NB4 (cell line): ENCODE results near the gene FGF12.

ENCODE experiments used
- DNase-seq: peaks from one replicate; pipeline ENCODE4 v3.0.0; 2010; ENCODE audit warnings: low read depth
- H3K4me3 ChIP-seq: one replicate; pipeline ENCODE4 v1.5.1; 2011; ENCODE audit warnings: mild to moderate bottlenecking, low read depth, low read length, moderate library complexity
- CTCF ChIP-seq: IDR thresholded peaks from one replicate; pipeline ENCODE4 v1.5.1; 2012; ENCODE audit warnings: low read depth, low read length
- MYC ChIP-seq: IDR thresholded peaks from 2 replicates; pipeline ENCODE4 v1.6.1; 2011; ENCODE audit warnings: low read depth, low read length
- POLR2A ChIP-seq: IDR thresholded peaks from 2 replicates; pipeline ENCODE4 v1.6.1; 2011; ENCODE audit warnings: mild to moderate bottlenecking; ENCODE audit not compliant: insufficient read length; ENCODE audit errors: extremely low read depth
- TF ChIP-seq, protein P1 (sequence below): IDR thresholded peaks from 2 replicates; pipeline ENCODE4 v1.6.1; 2011; ENCODE audit warnings: low read depth, low read length

Gene FGF12

DNA sequence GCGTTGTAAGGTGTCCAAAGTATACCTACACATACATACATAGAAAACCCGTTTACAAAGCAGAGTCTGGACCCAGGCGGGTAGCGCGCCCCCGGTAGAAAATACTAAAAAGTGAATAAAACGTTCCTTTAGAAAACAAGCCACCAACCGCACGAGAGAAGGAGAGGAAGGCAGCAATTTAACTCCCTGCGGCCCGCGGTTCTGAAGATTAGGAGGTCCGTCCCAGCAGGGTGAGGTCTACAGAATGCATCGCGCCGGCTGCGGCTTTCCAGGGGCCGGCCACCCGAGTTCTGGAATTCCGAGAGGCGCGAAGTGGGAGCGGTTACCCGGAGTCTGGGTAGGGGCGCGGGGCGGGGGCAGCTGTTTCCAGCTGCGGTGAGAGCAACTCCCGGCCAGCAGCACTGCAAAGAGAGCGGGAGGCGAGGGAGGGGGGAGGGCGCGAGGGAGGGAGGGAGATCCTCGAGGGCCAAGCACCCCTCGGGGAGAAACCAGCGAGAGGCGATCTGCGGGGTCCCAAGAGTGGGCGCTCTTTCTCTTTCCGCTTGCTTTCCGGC is 318.6 kb downstream of the FGF12 start:
- DNase-seq, result no peak
- no peak overlapping the region for H3K4me3 ChIP-seq

GRCh38 chr3:192408007-192408646 is 319.2 kb downstream of the FGF12 start:
- H3K4me3 ChIP-seq, result no peak overlapping the region
- TF ChIP-seq CTCF (no peak), POLR2A (no peak)
- TF ChIP-seq, protein P1, sequence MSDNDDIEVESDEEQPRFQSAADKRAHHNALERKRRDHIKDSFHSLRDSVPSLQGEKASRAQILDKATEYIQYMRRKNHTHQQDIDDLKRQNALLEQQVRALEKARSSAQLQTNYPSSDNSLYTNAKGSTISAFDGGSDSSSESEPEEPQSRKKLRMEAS, result no peak
- DNase-seq, result no peak

More for the DNA sequence above, 318.6 kb downstream of the FGF12 start:
- no peak for TF ChIP-seq CTCF
- TF ChIP-seq POLR2A, result no peak
- no peak for TF ChIP-seq MYC
- TF ChIP-seq, protein P1, result no peak

DNA sequence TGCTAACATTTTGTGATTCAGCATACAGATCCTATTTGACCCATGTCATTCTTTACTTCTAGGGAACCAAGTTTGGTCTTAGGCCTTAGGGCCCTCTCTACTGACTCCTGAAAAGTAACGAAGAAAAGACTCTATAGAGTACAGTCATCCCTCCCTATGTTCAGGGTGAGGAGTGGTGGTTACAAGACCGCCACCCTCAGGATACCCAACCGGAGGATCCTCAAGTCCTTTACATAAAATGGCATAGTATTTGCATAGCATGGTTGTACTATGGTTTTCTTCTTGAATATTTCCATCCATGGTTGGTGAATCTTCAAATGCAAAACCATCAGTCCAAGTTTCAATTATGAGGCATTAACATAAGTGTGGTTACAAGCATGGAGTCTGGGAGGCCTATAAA is 327.6 kb downstream of the FGF12 start:
- no peak for DNase-seq
- TF ChIP-seq POLR2A, result no peak
- TF ChIP-seq MYC, result no peak
- TF ChIP-seq, protein P1, result no peak
- TF ChIP-seq CTCF, result no peak
- H3K4me3 ChIP-seq, result no peak overlapping the region

GRCh38 chr3:192397012-192397411 is 330.3 kb downstream of the FGF12 start:
- no peak for DNase-seq
- TF ChIP-seq, protein P1, result no peak
- TF ChIP-seq POLR2A (no peak), CTCF (no peak), MYC (no peak)
- no peak overlapping the region for H3K4me3 ChIP-seq

GRCh38 chr3:192395506-192395905 is 331.8 kb downstream of the FGF12 start:
- TF ChIP-seq, protein P1, result no peak
- no peak for TF ChIP-seq CTCF
- TF ChIP-seq MYC, result no peak
- TF ChIP-seq POLR2A, result no peak
- H3K4me3 ChIP-seq, result no peak overlapping the region
- DNase-seq, result no peak
